ENCODE results near the gene PCDH19. TPM values are rescaled to one million over a fixed set of nuclear protein-coding genes. Genes with fewer than 3 reads are reported as not detected.

Gene PCDH19
- total RNA-seq, 1 donor from 2014 or later = under 0.01 TPM

DNA sequence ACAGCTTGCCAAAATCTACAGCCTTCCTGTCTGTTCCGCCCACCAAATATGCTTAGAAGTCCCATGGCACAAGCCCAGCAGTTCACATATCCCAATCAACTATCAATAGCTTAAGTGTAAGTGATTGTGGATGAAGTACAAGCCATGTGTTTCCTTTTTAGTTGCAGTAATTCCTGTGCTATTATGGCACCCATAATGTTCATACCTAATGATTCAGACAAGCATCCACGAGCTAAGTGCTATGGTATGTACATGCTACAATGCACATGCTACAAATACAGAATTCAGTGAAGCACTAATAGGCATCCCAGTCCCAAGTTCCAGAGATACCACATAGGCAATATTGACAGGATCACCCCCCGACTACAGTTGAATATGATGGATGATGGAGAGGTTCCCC, 94.5 kb downstream of the PCDH19 start:
- FAIRE-seq (no peak), DNase-seq (ENCODE audit: low read depth) (peak; percentile 18)
- Histone ChIP-seq H3K4me3 (ENCODE audit: low read depth, low read length) (no peak overlapping the region), H3K27me3 (ENCODE audit: control insufficient read depth, insufficient read depth, low read length) (no peaks in the 10 kb centered on the region), H3K36me3 (ENCODE audit: control insufficient read depth, insufficient read depth, low read length) (no peaks in the 10 kb centered on the region)
- TF ChIP-seq, protein P1, sequence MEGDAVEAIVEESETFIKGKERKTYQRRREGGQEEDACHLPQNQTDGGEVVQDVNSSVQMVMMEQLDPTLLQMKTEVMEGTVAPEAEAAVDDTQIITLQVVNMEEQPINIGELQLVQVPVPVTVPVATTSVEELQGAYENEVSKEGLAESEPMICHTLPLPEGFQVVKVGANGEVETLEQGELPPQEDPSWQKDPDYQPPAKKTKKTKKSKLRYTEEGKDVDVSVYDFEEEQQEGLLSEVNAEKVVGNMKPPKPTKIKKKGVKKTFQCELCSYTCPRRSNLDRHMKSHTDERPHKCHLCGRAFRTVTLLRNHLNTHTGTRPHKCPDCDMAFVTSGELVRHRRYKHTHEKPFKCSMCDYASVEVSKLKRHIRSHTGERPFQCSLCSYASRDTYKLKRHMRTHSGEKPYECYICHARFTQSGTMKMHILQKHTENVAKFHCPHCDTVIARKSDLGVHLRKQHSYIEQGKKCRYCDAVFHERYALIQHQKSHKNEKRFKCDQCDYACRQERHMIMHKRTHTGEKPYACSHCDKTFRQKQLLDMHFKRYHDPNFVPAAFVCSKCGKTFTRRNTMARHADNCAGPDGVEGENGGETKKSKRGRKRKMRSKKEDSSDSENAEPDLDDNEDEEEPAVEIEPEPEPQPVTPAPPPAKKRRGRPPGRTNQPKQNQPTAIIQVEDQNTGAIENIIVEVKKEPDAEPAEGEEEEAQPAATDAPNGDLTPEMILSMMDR (IDR thresholded peaks at IDR 0.05; ENCODE audit: insufficient read depth, low read length, severe bottlenecking) = no peak

DNA sequence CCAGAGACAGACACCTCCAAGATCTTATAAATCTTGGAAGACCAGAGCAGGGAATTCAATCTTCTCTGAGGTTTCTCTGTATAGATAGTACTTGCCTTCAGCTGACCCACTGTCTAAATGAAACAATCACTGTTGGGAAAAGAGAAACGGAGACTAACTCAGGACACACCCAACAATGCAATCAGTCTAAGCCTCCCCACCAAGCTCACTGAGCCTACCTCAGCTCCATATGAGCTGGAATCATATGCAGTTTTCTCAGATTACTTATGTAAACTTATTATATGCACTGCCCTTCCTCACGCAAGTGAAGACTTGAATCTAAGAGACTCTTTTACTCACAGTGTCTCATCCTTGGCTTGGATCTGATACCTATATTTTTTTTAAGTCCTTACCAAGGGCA, 110.5 kb downstream of the PCDH19 start:
- FAIRE-seq = no peak

DNA sequence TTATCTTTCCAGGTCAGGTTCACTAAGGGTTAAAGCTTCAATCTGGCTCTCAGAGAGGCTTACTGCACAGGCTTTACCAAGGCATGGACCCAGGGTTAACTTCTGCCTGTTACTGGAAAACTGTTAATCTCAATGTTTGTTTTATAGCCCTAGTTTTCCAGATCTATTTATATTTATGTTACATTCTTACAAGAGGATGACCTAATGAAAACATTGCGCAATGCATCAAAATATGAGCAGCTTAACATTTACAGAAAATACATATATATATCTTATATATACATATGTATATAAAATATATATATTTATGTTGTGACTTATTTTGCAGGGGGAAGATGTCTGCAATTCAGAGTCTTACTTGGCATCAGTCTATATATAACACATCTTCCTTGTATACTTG, 112.3 kb downstream of the PCDH19 start:
- Histone ChIP-seq H3K4me3 (ENCODE audit: low read depth, low read length) (no peak overlapping the region), H3K36me3 (ENCODE audit: control insufficient read depth, insufficient read depth, low read length) (no peaks in the 10 kb centered on the region), H3K27me3 (ENCODE audit: control insufficient read depth, insufficient read depth, low read length) (no peaks in the 10 kb centered on the region)
- no peak for FAIRE-seq
- DNase-seq (ENCODE audit: low read depth) = peak; percentile 5
- TF ChIP-seq, protein P1 (IDR thresholded peaks at IDR 0.05; ENCODE audit: insufficient read depth, low read length, severe bottlenecking) = no peak

More for the DNA sequence above, 110.5 kb downstream of the PCDH19 start:
- no peak overlapping the region for H3K4me3 ChIP-seq (ENCODE audit: low read depth, low read length)
- no peaks in the 10 kb centered on the region for H3K36me3 ChIP-seq (ENCODE audit: control insufficient read depth, insufficient read depth, low read length)
- H3K27me3 ChIP-seq (ENCODE audit: control insufficient read depth, insufficient read depth, low read length) = no peaks in the 10 kb centered on the region
- TF ChIP-seq, protein P1 (IDR thresholded peaks at IDR 0.05; ENCODE audit: insufficient read depth, low read length, severe bottlenecking) = no peak
- peak; percentile 34 for DNase-seq (ENCODE audit: low read depth)

DNA sequence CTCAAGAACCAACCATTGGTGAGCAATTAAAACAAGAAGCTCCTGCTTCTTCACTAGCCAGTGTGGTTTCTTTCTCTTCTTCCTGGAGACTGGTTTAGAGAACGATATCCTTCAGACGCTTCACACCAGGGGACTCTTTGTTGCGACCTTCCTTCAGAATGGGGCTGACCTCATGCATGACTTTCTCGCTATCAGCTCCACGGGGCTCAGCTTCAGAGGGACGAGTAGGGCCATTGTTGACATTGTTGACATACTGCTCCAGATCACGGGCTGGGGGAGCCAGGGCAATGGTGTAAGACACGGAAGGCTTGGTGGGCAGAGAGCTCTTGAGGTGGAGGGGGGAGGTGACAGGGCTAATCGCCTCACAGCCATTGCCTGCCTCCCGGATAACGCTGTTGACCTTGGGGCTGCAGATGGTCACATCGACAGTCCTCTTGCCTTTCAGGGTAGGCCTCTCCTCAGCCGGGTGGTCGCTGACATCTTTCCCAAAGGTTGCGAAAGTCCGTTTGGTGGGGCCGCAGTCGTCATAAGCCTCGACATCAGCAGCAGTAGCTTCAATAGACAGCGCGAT, 113.8 kb downstream of the PCDH19 start:
- FAIRE-seq (no peak), DNase-seq (ENCODE audit: low read depth) (no peak)
- Histone ChIP-seq H3K27me3 (ENCODE audit: control insufficient read depth, insufficient read depth, low read length) (no peaks in the 10 kb centered on the region), H3K36me3 (ENCODE audit: control insufficient read depth, insufficient read depth, low read length) (no peaks in the 10 kb centered on the region), H3K4me3 (ENCODE audit: low read depth, low read length) (no peak overlapping the region)
- TF ChIP-seq, protein P1 (IDR thresholded peaks at IDR 0.05; ENCODE audit: insufficient read depth, low read length, severe bottlenecking) = no peak

DNA sequence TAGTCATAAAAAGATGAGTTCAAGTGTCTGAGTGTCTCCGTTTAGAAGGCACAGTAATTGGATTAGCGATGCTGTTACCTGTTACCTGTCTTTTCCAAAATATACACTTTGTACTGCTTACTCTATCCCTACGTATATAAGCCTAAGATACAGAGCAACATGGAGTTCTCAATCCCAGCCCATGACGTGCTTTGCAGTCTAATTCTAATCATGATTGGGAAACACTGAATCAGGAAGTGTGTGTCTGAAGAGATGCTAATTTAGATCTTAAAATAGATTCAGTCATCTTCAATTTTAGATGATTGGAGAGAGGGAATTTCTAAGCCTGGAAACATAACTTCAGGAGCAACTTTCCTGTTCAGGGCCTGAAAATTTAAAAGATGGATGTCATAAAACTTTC, 115.1 kb downstream of the PCDH19 start:
- no peak for DNase-seq (ENCODE audit: low read depth)
- Histone ChIP-seq H3K27me3 (ENCODE audit: control insufficient read depth, insufficient read depth, low read length) (no peaks in the 10 kb centered on the region), H3K36me3 (ENCODE audit: control insufficient read depth, insufficient read depth, low read length) (no peaks in the 10 kb centered on the region), H3K4me3 (ENCODE audit: low read depth, low read length) (no peak overlapping the region)
- FAIRE-seq = no peak
- TF ChIP-seq, protein P1 (IDR thresholded peaks at IDR 0.05; ENCODE audit: insufficient read depth, low read length, severe bottlenecking) = no peak

DNA sequence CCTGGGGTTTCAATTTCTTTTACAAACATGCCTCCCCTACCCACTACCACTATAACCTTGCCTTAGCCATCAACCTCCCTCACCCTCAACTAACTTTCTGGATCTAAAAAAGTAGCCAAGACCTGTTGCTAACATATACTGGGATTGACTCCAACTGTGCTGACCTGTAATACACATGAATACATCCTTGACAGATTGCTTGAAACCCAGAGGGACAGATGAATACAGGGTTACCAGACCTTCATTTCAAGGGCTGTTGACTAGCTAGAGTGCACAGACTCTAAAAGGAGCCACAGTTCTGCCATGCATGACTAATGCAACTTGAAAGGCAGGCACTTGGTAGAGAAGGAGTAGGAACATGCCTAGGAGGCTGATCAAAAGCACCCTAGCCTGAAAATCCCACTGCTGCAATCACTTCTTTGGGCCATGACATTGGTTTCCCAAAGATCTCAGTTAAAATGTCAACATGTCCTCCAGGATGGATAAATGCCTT, 121.0 kb downstream of the PCDH19 start:
- TF ChIP-seq, protein P1 (IDR thresholded peaks at IDR 0.05; ENCODE audit: insufficient read depth, low read length, severe bottlenecking) = no peak
- DNase-seq (ENCODE audit: low read depth) (peak; percentile 0), FAIRE-seq (no peak)
- Histone ChIP-seq H3K36me3 (ENCODE audit: control insufficient read depth, insufficient read depth, low read length) (no peaks in the 10 kb centered on the region), H3K4me3 (ENCODE audit: low read depth, low read length) (no peak overlapping the region), H3K27me3 (ENCODE audit: control insufficient read depth, insufficient read depth, low read length) (no peaks in the 10 kb centered on the region)

Measured in bronchial epithelial cell (primary cell).